GM21423 (cell line): ENCODE data around the gene CNTRL.
"Not testable (repeated sequence)": the region's sequence is repeated elsewhere in the genome, so short reads cannot be mapped to it uniquely, and the experiment has no call there.

Experiments
- ATAC-seq: cut with Tn5 transposase; IDR thresholded peaks from one replicate; pipeline ENCODE4 v1.9.1; 2021; ENCODE audit warnings: mild to moderate bottlenecking, moderate library complexity; ENCODE audit not compliant: unreplicated experiment

The CNTRL gene

GRCh38 chr9:121172726-121173487, 98.2 kb downstream of the CNTRL start:
- no peak for ATAC-seq

GRCh38 chr9:121173501-121173900, 98.7 kb downstream of the CNTRL start:
- ATAC-seq = no peak

GRCh38 chr9:121178676-121179372, 104.1 kb downstream of the CNTRL start:
- no peak for ATAC-seq

- ATAC-seq = not testable (repeated sequence)
These were observed 104.6 kb downstream of the CNTRL start for GRCh38 chr9:121179373-121179721.

GRCh38 chr9:121179930-121180681, 105.4 kb downstream of the CNTRL start:
- no peak for ATAC-seq

- ATAC-seq = no peak
These were observed 107.5 kb downstream of the CNTRL start for GRCh38 chr9:121182101-121182836.

GRCh38 chr9:121182989-121183388, 108.2 kb downstream of the CNTRL start:
- no peak for ATAC-seq

GRCh38 chr9:121183666-121184423, 109.1 kb downstream of the CNTRL start:
- no peak for ATAC-seq

GRCh38 chr9:121184463-121184862, 109.7 kb downstream of the CNTRL start:
- no peak for ATAC-seq

GRCh38 chr9:121185178-121185745, 110.5 kb downstream of the CNTRL start:
- ATAC-seq = no peak

GRCh38 chr9:121185774-121186403, 111.1 kb downstream of the CNTRL start:
- no peak for ATAC-seq

GRCh38 chr9:121187636-121188305, 113.0 kb downstream of the CNTRL start:
- ATAC-seq = no peak

GRCh38 chr9:121189006-121189405, 114.3 kb downstream of the CNTRL start:
- no peak for ATAC-seq

- no peak for ATAC-seq
These were observed 114.9 kb downstream of the CNTRL start for GRCh38 chr9:121189660-121190059.

GRCh38 chr9:121191235-121191634, 116.5 kb downstream of the CNTRL start:
- no peak for ATAC-seq

- ATAC-seq = no peak
These were observed 117.8 kb downstream of the CNTRL start for GRCh38 chr9:121192518-121192917.

GRCh38 chr9:121192959-121193640, 118.3 kb downstream of the CNTRL start:
- no peak for ATAC-seq

GRCh38 chr9:121194730-121195129, 120.0 kb downstream of the CNTRL start:
- no peak for ATAC-seq
